ENCODE data around the gene RPL13. TPM values are rescaled to one million over a fixed set of nuclear protein-coding genes. Genes with fewer than 3 reads are reported as not detected.

Gene RPL13
- total and polyA plus RNA-seq, 2 of the 13 experiments (the other 11 are each of a cell fraction or from before 2014, with no cell fraction given) = 2,988 to 4,411 TPM

DNA sequence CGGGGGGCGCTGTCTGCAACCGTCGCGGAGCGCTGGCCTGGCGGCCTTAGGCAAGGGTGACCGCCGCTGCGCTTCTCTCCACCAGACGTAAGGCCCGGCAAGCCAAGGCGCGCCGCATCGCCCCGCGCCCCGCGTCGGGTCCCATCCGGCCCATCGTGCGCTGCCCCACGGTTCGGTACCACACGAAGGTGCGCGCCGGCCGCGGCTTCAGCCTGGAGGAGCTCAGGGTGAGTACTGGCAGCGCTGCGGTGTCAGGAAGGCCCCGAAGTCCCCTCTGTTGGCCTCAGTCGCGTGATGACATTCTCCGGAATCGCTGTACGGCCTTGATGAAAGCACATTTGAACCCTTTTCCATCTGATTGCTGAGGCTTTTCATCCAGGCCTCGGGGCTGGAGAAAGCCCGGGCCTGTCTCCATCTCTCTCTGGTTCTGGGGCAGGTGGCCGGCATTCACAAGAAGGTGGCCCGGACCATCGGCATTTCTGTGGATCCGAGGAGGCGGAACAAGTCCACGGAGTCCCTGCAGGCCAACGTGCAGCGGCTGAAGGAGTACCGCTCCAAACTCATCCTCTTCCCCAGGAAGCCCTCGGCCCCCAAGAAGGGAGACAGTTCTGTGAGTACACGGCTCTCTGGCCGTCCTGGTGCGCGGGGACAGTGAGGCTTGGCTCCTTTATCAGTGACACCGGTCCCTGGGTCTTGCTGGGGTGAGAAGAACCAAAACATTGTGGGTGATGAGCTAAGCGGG lies 831 bp downstream of the RPL13 start (continued):
- TF ChIP-seq CBX5 (CRISPR knock-in tag; IDR thresholded peaks at IDR 0.05; ENCODE audit: borderline replicate concordance) = no peak
- no peak for TF ChIP-seq RFXANK (CRISPR knock-in tag; IDR thresholded peaks at IDR 0.05)
- 0 out of 2 replicates have a peak, but pooled peaks have one; percentile 70 for TF ChIP-seq ZNF776 (CRISPR knock-in tag; IDR thresholded peaks at IDR 0.05)
- TF ChIP-seq ZNF605 (CRISPR knock-in tag; IDR thresholded peaks at IDR 0.05) = 0 out of 2 replicates have a peak, but pooled peaks have one; percentile 59
- no peak for TF ChIP-seq RBAK (CRISPR knock-in tag; IDR thresholded peaks at IDR 0.05)
- TF ChIP-seq SIX4 (CRISPR knock-in tag; IDR thresholded peaks at IDR 0.05) = no peak
- no peak for TF ChIP-seq ZNF709 (CRISPR knock-in tag; IDR thresholded peaks at IDR 0.05)
- no peak for TF ChIP-seq MAF1 (CRISPR knock-in tag; IDR thresholded peaks at IDR 0.05; ENCODE audit: borderline replicate concordance)
- TF ChIP-seq ZNF207 (IDR thresholded peaks at IDR 0.05; ENCODE audit: borderline replicate concordance) = no peak
- no peak for TF ChIP-seq ZNF678 (CRISPR knock-in tag; IDR thresholded peaks at IDR 0.05)
- no peak for TF ChIP-seq NFE2L2 (IDR thresholded peaks at IDR 0.05; ENCODE audit: low read length)
- peak; percentile 87 for TF ChIP-seq ARID2 (CRISPR knock-in tag; IDR thresholded peaks at IDR 0.05; ENCODE audit: borderline replicate concordance)
- TF ChIP-seq RAD51 (IDR thresholded peaks at IDR 0.05; ENCODE audit: borderline replicate concordance) = no peak
- no peak for TF ChIP-seq ZNF430 (CRISPR knock-in tag; IDR thresholded peaks at IDR 0.05)
- TF ChIP-seq HCFC1 (IDR thresholded peaks at IDR 0.05; ENCODE audit: low read depth, low read length) = no peak
- no peak for TF ChIP-seq NR2F2 (IDR thresholded peaks at IDR 0.05; ENCODE audit: borderline replicate concordance, low read depth)
- TF ChIP-seq ZNF670 (CRISPR knock-in tag; IDR thresholded peaks at IDR 0.05; ENCODE audit: borderline replicate concordance) = no peak
- no peak for TF ChIP-seq HOXA3 (CRISPR knock-in tag; IDR thresholded peaks at IDR 0.05)
- no peak for TF ChIP-seq ZNF782 (CRISPR knock-in tag; IDR thresholded peaks at IDR 0.05; ENCODE audit: borderline replicate concordance)
- TF ChIP-seq JDP2 (CRISPR knock-in tag; IDR thresholded peaks at IDR 0.05; ENCODE audit: borderline replicate concordance) = no peak; the same call in 1 of the 2 replicates
- no peak for TF ChIP-seq TFDP1 (CRISPR knock-in tag; IDR thresholded peaks at IDR 0.05; ENCODE audit: borderline replicate concordance)
- TF ChIP-seq, protein P1, sequence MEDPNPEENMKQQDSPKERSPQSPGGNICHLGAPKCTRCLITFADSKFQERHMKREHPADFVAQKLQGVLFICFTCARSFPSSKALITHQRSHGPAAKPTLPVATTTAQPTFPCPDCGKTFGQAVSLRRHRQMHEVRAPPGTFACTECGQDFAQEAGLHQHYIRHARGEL (CRISPR knock-in tag; IDR thresholded peaks at IDR 0.05) = no peak
- TF ChIP-seq, protein P2, sequence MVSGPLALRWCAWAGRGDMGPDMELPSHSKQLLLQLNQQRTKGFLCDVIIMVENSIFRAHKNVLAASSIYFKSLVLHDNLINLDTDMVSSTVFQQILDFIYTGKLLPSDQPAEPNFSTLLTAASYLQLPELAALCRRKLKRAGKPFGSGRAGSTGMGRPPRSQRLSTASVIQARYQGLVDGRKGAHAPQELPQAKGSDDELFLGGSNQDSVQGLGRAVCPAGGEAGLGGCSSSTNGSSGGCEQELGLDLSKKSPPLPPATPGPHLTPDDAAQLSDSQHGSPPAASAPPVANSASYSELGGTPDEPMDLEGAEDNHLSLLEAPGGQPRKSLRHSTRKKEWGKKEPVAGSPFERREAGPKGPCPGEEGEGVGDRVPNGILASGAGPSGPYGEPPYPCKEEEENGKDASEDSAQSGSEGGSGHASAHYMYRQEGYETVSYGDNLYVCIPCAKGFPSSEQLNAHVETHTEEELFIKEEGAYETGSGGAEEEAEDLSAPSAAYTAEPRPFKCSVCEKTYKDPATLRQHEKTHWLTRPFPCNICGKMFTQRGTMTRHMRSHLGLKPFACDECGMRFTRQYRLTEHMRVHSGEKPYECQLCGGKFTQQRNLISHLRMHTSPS (CRISPR knock-in tag; IDR thresholded peaks at IDR 0.05; ENCODE audit: low read depth) = no peak
- no peak for TF ChIP-seq LCORL (IDR thresholded peaks at IDR 0.05)
- 0 out of 2 replicates have a peak, but pooled peaks have one; percentile 46 for TF ChIP-seq LCORL (CRISPR knock-in tag; IDR thresholded peaks at IDR 0.05)
- TF ChIP-seq AGO2 (optimal IDR thresholded peaks at IDR 0.05; ENCODE audit: low read depth, low read length) = peak; percentile 96
- TF ChIP-seq ZNF460 (CRISPR knock-in tag; IDR thresholded peaks at IDR 0.05; ENCODE audit: borderline replicate concordance) = no peak
- 0 out of 2 replicates have a peak, but pooled peaks have one; percentile 13 for TF ChIP-seq SNAI1 (CRISPR knock-in tag; IDR thresholded peaks at IDR 0.05; ENCODE audit: borderline replicate concordance)
- TF ChIP-seq, protein P3, sequence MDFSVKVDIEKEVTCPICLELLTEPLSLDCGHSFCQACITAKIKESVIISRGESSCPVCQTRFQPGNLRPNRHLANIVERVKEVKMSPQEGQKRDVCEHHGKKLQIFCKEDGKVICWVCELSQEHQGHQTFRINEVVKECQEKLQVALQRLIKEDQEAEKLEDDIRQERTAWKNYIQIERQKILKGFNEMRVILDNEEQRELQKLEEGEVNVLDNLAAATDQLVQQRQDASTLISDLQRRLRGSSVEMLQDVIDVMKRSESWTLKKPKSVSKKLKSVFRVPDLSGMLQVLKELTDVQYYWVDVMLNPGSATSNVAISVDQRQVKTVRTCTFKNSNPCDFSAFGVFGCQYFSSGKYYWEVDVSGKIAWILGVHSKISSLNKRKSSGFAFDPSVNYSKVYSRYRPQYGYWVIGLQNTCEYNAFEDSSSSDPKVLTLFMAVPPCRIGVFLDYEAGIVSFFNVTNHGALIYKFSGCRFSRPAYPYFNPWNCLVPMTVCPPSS (IDR thresholded peaks at IDR 0.05) = no peak
